GM19324 (cell line): Measurements from ENCODE around the gene KY.

Source experiments
- ATAC-seq: cut with Tn5 transposase; IDR thresholded peaks from one replicate; pipeline ENCODE4 v1.9.1; 2021; ENCODE audit warnings: mild to moderate bottlenecking, moderate library complexity; ENCODE audit not compliant: unreplicated experiment, low FRiP score

Gene KY

GRCh38 chr3:134567605-134568004 lies 83.2 kb downstream of the KY start:
- ATAC-seq, result no peak

- no peak for ATAC-seq
Observed at GRCh38 chr3:134564991-134565390, 85.8 kb downstream of the KY start.

- ATAC-seq, result no peak
Observed at GRCh38 chr3:134563601-134564000, 87.2 kb downstream of the KY start.

GRCh38 chr3:134562055-134562454 lies 88.8 kb downstream of the KY start:
- ATAC-seq, result no peak

- no peak for ATAC-seq
Observed at GRCh38 chr3:134559591-134559990, 91.2 kb downstream of the KY start.
